ENCODE results near the gene EBF3. TPM values are rescaled to one million over a fixed set of nuclear protein-coding genes. Genes with fewer than 3 reads are reported as not detected.
"Not testable (repeated sequence)": the region's sequence is repeated elsewhere in the genome, so short reads cannot be mapped to it uniquely, and the experiment has no call there.

The EBF3 gene
- total RNA-seq, 1 donor from 2014 or later = 0.44 TPM

DNA sequence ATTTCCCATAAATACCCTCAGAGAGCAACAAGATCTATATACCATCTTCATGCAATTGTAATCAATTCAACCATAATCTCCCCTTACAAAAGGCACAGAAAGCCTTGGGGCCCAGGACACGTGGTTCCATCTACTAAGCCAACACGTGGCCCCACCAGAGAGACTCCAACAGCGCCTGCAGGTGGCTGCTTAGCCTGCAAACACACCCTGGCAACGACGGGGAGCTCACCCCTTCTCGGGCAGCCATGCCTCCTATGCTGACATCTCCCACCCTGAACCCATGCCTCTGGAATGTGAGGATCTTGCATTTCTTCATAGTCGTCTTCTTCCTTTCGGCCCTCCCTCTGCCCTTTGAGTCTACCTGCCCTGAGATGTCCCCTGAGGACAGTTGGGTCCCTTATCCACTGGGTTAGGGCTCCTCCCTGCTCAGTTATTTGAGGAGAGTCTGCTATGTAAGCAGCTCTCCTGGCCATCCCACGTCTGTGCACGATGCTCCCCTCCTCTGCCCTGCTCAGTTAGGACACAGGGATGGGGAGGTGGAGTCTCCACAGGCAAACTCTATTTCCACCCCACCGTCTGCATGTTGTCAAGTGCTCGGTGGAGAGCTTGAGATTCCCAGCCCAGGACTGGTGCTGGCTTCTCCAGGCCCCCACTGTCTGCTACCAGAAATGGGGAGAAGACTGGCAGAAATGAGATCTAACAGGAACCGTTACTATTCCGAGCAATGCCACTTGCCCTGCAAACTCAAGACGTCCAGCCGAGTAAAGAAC lies 36.5 kb downstream of the EBF3 start:
- no peak for ATAC-seq

DNA sequence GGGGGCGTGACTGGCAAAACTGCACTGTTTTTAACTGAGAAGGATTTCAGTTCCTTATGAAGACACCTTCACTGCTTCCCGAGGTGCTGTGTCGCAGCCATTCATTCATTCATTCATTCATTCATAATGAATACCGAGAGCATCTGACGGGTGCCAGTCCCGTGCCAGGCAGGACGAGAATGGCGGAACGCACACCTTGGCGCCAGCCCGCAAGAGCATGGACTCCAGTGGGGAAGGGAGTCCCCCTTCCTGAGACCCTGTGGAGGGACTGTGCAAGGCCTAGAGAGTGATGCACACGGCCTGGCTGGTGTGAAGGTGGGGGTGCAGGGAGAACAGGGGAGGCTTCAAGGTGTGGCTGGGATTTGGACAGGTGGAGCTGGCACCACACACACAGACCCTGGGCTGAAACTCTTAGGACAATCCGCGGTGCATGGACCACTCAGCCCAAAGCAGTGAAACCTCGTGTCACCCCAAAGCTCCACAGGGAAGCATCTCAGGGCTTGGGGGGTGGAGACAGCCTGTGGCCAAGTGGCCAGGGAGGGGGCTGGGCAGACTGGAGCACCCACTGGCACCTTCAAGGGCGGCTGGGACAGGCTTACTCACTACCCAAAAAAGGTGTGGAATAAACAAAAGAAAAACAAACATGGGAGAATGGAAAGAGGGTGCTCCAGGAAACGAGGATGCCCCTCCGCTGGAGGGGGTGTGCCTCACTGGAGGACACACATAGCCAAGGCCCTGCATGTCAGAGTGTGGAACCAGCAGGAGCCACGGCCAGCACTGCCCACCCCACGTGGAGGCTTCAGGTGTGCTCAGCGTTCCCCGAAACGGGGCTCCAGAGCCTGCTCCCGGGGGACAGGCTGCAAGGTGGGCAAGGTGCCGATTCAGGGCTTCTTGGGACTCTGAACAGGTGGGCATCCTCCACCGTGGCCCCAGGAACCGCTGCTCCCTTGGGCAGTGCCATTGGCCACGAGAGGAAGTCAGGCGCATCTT lies 37.7 kb downstream of the EBF3 start:
- no peak for ATAC-seq

DNA sequence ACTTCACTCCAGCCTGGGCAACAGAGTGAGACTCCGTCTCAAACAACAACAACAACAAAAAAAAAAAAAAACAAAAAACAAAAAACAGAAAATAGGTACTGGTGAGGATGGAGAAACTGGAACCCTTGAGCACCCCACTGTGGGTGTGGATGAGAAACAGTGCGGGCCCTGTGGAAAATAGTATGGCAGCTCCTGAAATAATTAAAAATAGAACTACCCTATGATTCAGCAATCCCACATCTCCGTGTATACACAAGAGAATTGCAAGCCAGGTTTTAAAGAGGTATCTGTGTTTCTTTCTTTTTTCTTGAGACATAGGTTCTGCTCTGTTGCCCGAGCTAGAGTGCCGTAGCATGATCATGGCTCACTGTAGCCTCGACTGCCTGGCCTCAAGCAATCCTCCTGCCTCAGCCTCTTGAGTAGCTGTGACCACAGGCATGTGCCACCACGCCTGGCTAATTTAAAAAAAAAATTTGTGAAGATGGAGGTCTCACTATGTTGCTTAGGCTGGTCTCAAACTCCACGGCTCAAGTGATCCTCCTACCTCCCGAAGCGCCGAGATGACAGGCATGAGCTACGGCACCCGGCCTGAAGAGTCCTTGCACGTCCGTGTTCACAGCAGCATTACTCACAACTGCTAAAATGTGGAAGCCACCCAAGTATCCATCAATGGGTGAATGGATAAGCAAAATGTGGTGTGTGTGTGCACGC lies 39.5 kb downstream of the EBF3 start:
- no peak for ATAC-seq

DNA sequence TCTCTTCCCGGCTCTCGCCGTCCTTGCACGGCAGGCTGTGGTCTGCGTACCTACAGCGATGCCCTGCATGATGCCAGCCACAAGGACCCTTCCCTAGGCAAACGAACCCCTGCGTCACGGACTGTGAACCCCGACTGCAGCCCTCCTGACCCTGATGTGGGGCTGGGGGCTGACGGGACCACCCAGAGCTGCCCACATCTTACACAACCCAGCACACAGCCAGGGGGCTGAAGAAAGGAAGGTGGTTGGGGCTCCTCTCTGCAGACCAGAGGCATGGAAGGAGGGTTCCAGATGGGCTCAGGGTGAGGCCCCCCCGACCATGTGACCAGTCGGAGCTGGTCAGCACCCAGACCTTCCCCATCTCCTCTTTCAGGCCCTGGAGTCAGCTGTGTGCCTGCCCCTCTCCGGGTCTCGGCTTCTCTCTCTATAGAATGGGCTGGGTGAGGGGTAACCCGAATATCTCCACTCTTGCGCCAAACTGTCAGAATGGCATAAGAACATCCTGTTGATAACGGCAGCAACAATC lies 41.4 kb downstream of the EBF3 start:
- ATAC-seq = no peak

DNA sequence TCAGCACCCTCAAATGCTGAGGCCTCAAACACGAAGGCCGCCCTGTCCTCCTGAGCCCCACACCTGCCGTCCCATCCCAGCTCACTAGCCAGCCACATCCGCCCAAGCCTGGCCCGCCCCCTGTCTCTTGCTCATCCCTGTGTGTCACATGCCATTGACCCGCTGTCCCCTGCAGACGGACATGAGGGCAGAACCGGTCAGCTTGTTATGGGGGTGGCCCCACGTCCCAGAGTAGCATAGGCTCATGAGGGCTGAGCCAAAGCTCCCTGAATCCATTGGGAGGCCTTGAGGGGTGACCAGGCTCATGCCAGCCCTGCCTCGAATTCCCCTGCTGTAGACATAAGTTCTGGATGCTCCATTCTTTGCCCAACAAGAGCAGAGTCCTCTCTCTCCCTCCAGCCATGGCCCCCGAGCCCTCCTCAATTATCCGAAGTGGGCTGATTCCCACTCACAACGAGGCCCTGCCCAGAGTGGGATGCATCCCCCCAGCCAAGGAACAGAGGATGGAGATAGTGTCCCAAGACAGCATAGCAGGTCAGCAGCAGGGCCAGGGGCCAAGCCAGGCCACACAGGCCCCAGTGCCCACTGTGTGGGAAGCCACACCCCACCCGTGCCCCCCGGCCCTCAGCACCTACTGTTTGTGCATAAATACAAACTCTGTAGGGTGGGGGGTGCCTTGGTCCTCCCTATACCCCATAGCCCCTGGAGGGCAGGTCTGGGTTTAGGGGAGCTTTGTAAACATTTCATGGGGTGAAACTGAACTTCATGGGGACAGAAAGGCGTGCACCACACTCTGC lies 42.1 kb downstream of the EBF3 start:
- ATAC-seq = no peak

DNA sequence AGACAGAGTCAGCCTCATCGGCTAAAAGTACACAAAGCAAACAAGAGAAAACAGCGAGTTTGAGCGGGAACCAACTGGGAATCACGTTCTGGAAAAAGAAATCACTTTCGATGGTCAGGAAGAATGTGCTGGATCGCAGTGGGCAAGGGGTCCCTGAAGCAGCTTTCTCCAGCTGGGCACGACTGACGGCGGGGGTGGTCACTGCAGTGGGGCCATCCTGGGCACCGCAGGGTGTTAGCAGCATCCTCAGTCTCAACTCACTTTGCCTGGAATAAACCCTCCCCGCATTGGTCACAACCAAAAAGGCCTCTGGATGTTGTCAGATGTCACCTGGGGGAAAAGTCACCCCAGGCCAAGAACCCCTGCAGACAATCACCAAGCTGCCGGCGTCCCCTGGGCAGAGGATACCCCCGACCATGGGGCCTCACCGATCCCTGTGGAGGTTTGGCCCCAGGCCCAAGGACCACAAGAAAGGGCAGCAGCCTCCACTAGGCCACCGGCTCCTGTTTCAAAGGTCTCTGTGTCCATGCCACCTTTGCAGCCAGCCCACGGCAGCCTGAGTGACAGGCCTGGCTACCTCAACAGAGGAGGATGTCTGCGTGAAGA lies 42.9 kb downstream of the EBF3 start:
- ATAC-seq = no peak

DNA sequence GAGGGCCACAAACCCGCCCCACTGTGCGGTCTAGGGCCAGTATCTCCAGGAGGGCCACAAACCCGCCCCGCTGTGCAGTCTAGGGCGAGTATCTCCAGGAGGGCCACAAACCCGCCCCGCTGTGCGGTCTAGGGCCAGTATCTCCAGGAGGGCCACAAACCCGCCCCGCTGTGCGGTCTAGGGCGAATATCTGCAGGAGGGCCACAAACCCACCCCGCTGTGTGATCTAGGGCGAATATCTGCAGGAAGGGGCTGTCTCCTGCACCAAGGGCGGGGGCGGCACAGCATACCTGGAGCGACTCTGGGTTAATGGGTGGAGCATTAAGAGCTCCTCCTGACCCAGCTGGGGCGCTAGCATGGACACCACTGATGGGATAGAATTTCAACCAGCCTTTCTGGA lies 43.9 kb downstream of the EBF3 start:
- not testable (repeated sequence) for ATAC-seq

DNA sequence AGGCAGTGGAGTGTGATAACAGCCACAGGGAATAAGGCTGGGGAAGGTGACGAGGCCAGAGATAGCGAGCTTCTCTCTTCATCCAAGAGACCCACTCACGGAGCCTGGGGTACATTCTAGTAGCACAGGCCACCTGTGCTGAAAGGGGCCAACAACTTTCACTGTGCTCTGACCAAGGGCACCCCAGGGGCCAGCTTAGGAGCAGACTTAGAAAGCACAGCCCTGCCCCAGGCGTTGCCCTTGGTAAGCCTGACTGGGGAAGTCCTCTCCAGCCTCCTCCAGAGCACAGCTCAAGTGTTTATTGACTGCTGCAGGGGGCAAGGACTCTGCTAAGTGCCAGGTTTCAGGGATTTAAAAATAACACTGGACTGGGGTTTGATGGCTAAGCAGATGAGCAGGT lies 44.7 kb downstream of the EBF3 start:
- no peak for ATAC-seq

DNA sequence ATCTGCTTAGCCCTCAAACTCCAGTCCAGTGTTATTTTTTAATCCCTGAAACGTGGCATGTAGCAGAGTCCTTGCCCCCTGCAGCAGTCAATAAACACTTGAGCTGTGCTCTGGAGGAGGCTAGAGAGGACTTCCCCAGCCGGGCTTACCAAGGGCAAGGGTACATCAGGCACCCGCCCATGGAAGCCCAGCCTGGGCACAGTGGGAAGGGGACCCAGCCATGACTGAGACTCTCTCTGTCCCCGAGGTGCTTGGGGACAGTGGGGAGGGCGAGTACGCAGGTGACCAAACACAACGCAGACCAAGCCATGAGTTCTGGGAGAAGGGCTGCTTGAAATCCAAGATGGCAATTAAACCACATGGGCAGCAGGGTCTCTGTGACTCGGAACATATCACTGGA lies 45.2 kb downstream of the EBF3 start:
- ATAC-seq = no peak

DNA sequence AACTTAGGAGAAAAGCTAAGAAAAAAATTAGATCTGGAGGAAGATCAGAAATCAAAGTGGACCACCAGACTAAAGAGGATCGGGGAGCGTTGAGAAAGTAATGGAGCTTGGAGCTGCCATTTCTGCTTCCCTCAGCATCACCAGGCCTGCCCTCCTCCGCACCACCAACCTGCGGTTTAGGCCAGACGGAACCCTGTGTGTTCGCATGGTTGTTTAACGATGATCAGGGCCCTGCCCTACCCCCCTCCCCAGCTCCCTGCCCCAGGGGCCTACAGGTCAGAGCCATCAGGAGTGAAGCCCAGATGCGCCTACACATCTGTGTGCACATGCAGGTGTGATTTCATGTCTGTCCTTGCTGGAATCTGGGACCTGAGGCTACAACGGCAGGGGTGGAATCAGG lies 45.7 kb downstream of the EBF3 start:
- ATAC-seq = no peak

DNA sequence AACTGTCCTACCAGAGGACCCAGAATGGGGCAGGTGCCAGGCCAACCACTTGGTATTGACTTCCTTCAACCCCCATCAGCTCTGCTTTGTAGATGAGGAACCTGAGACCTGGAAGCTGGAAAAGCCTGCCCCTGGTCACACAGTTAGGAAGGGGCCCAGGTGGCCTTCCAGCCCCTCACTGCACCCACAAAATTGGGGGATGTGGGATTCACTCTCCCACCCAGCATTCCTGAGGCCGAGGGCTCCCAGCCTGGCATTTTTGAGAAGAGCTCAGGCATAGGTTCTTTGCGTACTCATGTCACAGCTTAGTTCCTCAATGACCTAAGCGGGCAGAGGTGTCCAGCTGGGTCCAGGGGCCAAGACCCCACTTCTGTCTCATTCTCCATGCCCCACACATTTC lies 46.1 kb downstream of the EBF3 start:
- no peak for ATAC-seq

DNA sequence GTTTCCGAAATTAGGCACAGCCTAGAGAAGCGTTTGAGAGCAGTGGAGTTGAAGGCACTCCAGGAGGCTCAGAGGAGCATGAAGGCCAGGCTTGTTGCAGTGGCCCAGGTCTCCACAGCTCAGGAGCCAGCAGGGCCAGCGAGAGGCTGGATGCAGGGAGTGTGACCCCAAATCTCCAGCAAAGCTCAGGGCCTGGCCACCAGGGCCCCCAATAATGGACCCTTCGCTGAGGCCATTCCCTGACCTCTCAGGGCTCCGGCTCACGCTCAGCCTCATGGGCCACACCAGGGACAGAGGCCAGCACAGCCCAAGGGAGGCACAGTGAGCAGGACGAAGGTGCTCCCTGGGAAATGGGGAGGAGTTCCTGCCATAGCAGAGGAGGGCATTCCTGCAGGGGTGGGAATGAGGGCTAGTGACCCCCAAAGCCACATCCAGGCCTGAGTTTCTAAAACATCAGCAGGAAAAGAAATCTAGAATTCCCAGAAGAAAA lies 47.5 kb downstream of the EBF3 start:
- ATAC-seq = no peak

DNA sequence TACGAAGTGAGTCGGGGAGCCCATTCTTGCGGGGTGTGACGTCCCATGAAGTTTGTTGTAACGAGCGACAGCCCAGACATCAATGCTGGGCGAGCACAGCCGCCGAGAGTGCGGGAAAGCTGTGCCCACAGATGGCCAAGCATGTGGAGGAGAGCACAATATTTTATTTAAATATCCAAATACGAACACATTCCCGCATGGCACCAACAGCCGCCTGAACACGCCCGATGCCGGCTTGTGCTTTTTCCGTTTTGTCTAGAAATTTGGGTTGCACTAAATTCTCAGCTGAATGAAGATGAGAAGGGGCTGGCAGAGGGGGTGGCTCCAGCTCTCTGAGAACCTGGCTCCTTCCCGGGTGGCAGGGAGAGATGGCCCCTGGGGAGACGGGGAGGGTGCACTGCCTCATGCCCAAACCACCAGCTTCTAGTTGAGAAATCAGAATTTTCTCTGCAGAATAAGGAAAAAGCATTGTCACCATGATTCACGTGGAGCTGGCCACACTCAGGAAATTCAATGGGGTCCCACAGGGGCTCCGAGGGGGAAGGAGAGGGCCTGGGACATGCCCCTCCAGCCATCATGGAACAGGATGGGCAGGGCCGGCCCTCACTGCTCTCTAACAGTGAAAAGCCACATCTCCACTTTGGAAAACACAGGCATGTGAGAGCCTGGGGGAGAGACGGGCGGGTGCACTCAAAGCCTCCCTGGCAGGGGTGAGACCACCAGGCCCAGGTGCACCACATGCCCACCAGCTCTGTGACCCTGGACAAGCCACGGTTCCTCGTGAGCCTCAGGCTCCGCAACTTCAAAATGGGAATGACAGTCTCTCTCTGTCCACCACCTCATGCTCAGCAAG lies 48.3 kb downstream of the EBF3 start:
- no peak for ATAC-seq

DNA sequence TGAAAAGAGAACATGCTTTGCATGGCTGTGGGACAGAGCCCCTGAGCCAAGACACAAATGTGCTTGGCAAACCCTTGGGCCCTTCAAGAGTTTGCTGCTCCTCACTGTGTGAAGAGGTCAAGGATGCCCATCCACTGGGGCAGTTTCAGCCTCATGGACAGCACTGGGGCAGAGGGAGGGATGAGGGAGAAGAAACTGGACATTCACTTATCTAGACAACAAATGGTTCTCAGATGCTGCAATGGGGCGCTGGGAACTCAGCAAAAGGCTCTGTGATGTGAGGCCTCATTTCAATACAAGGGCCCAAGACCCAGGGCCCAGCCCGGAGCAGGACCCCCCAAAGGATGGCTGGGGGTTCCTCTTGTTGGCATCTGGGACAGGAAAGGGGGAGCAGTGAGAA lies 49.1 kb downstream of the EBF3 start:
- no peak for ATAC-seq

DNA sequence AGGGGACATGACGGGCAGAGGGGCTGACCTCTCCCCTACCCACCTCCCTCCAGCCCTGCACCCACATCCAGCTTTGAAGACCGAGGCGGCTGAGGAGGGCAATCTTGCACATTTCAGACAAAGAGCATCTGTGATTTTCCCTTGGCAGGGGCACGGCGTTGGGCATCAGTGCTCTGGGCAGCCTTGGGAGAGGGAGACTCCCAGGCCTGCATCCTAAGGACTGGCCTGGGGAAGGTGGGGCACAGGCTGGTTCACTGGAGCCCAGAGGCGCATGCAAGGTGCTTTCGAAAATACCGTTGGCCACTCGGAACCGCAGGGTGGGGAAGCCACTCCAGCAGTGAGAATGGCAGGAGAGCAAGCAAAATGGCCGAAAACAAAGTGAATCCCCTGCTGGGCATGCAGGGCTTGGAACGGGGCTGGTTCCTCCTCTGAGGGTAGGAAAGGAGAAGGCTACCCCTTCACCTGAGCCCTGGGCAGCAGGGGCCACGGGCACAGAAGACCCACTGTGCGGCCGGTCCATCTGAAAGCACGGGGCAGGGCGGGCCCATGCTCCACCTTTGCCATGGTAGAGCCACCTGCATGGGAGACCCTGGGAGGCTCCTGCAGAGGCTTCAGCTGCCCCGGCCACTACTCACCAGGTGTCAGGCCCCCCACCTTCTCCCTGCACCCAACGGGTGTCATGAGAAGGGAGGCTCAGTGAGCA lies 49.8 kb downstream of the EBF3 start:
- no peak for ATAC-seq

DNA sequence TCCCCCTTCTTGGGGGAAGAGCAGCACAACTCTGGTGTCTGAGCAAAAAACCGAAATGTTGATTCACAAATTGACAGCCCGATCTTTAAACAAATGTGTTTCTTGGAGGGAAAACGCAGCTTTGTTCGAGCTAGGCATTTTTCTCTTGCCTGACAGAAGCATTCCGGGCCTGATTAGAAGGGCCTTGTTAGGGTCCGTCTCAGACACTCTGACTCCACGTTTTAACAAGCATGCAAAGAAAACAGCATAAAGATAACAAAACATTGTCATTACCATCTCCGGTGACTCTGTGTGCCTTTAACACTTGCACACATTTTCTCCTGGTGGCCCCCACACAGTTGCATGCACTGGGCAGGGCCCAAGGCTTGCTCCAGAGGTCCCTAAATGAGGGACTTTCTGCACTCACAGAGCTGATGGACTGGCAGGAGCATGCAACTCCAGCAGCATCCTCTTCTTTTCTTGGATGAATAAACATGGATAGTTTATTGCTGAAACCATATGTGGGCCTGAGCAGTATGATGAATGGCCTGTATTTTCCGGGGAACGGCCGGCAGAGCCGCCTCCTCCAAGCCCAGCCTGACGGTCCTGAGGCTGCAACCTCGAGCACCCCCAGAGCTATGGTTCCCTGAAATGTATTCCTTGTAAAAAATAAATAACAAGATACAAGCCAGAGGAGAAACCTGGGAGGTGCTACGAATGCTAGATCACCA lies 50.9 kb downstream of the EBF3 start:
- ATAC-seq = no peak

DNA sequence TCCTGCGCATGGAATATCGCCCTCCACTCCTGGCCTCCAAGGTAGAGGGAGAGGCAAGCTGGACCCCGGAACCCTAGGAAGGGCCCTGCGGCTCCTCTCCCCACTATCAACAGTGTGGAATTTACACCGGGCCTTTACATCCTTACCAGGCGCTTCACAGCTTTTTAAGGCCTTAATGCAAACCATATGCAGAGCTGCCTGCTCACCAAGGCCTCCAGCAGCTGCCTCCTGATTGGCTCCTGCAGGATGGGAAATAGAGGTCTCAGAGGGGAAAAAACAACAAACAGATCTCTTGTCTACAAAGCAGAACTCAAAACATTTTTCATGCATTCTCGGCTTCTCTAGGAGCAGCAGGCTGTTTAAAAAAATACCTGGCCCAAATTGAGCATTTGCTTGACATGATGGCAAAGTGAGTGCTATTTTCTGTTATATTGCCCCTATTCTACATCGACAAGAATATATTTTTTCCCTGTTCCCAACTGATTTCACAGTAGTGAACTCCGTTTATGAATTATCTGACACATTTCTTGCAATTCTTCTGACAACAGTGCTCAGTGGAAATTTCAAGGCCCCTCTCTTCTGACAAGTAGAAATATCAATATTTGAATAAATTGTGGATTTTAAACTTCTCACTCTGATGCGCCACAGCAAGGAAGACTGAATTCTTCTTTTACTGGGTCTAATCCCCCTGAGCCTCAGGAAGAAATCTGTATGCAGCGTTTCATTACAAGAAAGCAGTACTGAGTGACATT lies 51.7 kb downstream of the EBF3 start:
- no peak for ATAC-seq

DNA sequence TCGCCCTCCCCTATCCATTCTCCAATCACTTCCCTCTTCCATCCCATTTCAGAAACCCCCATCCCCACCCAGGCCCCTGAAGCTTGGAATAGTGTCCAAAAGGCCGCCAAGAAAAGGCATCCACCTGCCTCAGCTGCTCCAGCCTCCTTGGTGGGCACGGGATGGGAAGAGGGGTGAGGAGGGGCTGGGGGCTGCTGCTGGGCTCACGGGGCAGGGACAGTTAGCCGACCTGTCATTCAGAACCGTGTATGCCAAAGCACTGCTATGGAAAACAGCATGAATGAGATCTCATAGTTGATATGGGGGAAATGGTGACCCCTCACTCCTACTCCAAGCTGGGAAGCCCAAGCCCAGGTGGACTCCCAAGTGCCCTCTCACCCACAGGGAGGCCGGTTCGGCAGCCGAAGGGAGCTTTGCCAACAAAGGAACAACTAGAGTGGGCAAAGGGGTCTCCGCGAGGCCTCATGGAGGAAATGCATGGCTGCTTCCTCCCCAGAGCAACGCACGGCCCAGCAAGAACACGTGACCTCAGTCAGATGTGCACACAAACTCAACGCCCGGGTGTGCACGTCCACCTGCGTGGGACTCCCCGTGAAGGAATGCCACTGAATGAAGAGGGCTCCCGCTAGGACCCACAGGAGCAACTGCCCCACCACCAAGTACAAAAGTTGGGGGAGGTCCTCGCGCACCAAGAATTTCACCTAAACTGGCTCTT lies 52.5 kb downstream of the EBF3 start:
- no peak for ATAC-seq
